ENCODE results near the gene ZMAT5. TPM values are rescaled to one million over a fixed set of nuclear protein-coding genes. Genes with fewer than 3 reads are reported as not detected.
"Not testable (repeated sequence)": the region's sequence is repeated elsewhere in the genome, so short reads cannot be mapped to it uniquely, and the experiment has no call there.

Gene ZMAT5
- total RNA-seq, 2 donors from 2014 or later, result 14.1 to 18.0 TPM

DNA sequence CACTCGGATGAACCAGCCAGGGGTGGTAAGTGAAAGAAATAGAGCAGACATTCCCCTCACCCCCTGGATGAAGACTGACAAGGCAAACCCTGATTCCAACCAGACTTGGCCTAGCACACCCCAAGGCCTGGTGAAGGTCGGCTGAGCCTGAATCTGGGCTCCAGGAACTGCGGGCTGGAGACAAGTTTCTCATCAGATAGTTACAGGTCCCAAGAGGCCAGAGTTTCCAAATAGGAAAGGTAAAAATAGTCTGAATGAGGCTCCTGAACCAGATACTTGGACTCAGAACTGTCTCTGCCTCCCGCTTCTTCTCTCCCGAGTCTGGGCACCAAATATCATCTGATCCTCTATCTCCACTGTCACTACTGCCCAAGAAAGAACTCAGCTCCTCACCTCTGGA lies 7.8 kb downstream of the ZMAT5 start:
- DNase-seq (ENCODE audit: low spot score), result no peak
- intact Hi-C loops (cut with DNase I), result no loop called here

DNA sequence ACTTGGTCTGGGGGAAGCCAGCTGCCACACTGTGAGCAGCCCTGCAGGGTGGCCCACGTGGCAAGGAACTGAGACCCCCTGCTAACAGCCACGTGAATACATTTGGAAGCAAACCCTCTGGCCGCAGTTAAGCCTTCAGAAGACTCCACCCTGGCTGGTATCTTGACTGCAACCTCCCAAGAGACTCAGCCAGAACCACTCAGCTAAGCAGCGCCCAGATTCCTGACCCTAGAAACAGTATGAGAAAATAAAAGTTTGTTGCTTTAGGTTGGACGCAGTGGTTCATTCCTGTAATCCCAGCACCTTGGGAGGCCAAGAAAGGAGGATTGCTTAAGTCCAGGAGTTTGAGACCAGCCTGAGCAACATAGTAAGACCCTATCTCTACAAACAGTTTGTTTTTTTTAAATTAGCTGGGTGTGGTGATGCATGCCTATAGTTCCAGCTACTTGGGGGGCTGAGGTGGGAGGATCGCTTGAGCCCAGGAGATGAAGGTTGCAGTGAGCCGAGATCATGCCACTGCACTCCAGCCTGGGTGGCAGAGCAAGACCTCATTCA lies 8.7 kb downstream of the ZMAT5 start:
- no peak for DNase-seq (ENCODE audit: low spot score)
- intact Hi-C loops (cut with DNase I), result no loop called here

DNA sequence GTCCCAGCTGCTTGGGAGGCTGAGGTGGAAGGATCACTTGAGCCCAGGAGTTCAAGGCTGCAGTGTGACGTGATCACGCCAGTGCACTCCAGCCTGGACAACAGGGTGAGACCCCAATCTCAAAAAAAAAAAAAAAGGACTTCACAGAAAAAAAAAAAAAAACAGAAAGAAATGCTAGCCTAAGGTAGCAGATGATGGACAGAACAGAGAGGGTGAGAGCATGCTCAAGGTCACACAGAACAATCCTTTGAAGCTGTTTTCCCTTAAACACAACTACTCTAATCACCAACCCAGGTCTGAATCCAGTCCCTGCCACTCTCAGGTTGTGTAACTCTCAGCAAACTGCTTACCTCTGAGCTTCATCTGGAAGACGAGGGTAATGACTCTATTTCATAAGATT lies 9.7 kb downstream of the ZMAT5 start:
- intact Hi-C loops (cut with DNase I), result no loop called here
- DNase-seq (ENCODE audit: low spot score), result no peak

DNA sequence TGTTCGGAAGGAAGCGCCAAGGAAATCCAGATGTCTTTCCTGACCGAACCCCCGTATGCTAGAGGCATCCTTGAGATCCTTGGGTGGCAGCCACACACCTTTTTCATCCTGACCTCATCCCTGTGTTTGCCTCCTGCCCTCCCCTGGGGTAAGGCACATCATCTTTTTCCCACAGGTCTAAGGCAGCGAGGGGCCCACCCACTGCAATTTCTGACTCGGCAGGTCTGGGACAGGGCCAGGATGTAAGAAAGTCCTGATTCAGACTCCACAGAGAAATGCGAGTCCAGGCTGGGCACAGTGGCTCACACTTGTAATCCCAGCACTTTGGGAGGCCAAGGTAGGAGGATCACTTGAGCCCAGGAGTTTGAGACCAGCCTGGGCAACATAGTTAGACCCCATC lies 10.5 kb downstream of the ZMAT5 start:
- intact Hi-C loops (cut with DNase I), result no loop called here

DNA sequence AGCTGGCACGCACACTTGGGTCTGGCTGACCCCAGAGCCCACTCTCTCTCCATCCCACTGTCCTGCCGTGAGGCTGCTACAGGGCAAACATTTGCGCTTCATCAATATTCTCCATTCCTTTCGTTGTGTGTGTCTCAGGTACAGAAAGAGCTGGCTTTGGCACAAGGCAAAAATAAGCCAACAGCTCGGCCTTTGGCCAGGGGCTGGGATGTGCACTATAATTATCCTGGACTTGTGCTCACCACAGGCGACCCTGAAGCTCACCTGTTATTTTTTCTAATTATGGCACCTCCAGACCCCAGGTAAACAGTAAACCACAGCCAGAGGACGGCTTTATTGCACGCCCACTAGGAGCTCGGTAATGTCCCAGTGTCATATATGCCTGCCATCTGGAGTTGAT lies 10.9 kb downstream of the ZMAT5 start:
- no peak for DNase-seq (ENCODE audit: low spot score)
- intact Hi-C loops (cut with DNase I), result no loop called here

More for the DNA sequence above, 10.5 kb downstream of the ZMAT5 start:
- DNase-seq (ENCODE audit: low spot score), result no peak

DNA sequence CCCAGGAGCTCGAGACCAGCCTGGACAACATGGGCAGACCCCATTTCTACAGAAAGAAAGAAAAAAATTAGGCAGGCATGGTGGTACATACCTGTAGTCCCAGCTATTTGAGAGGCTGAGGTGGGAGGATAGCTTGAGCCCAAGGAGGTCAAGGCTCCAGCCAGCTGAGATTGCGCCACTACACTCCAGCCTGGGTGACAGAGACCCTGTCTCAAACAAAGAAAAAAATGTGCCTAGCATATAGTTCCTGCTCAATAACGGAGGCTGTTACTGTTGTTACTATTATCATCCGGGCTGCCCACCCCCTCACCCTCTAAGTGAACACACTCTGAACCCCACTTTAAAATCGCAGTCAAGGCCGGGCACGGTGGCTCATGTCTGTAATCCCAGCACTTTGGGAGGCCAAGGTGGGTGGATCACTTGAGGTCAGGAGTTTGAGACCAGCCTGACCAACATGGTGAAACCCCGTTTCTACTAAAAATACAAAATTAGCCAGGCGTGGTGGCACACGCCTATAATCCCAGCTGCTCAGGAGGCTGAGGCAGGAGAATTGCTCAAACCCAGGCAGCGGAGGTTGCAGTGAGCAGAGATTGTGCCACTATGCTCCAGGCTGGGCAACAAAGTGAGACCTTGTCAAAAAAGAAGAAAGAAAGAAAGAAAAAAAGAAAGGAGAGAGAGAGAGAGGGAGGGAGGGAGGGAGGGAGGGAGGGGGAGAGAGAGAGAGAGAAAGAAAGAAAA lies 12.0 kb downstream of the ZMAT5 start:
- intact Hi-C loops (cut with DNase I); DNase-seq (ENCODE audit: low spot score): not testable (repeated sequence)

DNA sequence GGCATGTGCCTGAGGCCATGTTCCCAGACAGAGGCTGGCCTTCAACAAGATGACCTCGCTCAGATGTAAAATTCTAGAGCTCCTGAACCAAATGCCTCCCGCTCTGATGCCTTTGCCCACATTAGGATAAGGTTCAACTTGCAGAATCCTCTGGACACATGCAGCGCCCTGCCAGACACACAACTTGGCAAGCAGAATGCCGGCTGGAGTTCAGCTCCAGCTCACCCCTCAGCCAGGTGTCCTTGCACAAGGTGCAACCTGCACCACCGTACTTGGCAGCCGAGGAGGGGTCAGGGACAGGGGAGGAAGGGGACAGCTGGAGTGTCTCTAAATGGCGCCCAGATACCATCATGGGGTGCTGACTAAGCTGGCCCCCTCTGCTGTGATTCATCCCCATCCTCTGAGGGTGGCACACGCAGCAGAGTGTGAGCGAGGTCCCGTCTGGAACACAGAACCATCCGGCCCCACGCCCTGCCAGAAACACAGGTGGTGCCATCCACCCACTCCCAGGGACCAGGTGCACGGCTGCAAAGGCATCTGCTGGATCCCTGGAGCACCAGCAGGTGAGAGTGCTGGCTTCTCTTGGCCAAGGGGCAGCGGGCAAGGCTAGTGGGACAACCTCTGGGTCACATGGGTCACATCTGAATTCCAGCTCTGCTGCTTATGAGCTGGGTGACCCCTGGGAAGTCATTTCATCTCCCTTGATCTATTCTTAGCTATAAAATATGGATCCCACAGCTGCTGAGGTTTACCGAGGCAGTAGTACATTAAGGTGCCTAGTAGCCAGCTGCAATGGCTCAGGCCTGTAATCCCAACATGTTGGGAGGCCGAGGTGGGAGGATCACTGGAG lies 12.8 kb downstream of the ZMAT5 start:
- intact Hi-C loops (cut with DNase I), result no loop called here

DNA sequence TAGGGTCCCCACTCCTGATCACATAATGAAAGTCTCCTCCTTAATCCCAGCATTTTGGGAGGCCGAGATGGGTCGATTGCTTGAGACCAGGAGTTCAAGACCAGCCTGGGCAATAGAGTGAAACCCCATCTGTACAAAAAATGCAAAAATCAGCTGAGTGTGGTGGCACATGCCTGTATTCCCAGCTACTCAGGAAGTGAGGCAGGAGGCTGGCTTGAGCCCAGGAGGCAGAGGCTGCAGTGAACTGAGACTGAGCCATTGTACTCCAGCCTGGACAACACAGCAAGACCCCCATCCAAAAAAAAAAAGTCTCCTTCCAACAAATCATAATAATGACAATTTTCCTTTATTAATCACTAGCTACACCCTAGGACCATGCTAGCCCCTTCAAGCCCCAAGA lies 15.1 kb downstream of the ZMAT5 start:
- DNase-seq (ENCODE audit: low spot score), result no peak
- intact Hi-C loops (cut with DNase I), result no loop called here

More for the DNA sequence above, 12.8 kb downstream of the ZMAT5 start:
- no peak for DNase-seq (ENCODE audit: low spot score)

DNA sequence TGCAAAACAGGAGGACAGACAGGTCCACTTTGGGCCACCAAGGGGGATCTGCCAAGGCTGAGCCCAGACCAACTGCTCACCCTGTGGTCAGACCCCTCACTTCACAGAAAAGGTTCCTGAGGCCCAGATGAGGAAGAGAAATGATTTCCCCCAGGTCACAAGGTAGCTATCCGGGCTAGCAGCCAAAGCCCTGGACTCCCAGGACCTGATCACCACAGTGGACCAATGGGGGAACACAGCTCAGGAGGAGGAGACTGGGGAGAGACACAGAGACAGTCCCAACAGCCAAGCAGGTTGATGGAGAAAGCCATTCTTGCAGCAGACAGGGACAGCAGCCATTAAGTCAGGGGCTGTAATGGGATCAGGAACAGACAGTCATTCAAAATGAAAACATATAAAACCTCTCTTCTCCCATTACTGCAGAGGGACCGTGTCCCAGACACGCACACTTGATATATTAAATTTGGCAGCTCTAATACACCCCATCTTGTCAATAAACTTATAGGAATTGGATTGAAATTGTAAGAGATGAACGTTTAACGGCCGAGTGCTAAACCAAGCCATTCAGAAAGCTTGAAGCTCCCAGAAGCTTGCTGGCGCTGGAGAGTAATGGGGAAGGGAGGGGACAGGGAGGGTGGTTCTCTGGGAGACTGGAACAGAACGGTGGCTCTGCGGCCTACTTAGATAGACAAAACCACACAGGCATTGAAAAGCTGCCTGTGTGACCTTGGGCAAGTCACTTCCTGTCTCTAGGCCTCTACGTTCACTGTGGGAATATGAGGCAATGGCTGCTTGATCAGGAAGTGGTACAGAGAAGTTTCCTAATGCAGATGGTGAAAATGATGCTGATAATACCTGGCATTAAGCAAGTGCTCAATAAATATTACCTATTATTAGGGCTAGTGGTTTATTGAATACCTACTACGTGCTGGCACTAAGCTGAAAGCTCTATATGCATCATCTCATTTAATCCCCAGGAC lies 16.0 kb downstream of the ZMAT5 start:
- intact Hi-C loops (cut with DNase I), result no loop called here
- no peak for DNase-seq (ENCODE audit: low spot score)

DNA sequence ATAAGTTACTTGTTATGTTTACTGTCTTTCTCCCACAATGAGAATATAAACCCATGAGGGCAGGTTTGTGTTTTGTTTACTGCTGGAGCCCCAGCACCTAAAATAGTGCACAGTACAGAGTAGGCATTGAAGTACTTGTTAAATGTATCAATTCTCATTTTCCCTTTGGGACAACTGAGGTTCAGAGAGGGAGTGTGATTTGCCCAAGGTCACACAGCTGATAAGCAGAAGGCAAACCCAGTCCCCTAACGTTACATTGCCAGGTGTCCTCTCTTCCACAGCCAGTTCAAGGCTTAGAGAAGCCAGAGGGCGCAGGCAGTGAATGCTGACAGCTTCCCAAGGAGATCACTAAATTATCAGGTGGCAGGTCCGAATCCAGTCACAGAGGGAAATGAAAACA lies 16.8 kb downstream of the ZMAT5 start:
- DNase-seq (ENCODE audit: low spot score), result no peak
- intact Hi-C loops (cut with DNase I), result no loop called here

DNA sequence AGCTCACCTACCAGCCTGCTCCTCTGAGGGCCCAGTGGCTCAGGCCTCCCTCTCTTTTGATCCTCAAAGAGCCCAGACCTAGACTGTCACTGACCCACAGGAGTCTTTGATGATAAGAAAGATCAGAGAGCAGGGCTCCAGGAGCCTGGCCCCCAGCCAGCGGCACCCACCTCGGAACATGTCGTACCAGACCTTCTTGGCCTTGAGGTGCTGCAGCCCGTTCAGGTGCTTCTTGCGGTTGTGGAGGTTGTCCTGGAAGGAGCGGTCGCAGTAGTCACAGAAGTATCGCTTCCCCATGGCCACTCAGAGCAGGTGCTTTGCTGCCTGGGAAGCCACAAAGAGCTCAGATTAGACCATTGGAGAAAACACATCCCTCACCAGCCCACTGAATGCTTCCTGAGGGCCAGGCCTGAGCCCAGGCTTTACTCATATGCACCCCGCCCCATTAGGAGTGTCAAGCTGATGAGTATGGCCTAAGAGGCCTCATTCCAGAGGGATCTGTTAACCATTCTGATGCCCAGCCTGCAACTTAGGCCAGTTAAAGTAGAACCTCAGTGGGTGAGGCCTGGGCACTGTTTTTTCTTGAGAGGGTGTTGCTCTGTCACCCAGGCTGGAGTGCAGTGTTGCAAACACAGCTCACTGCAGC lies 18.4 kb downstream of the ZMAT5 start:
- intact Hi-C loops (cut with DNase I), result no loop called here

DNA sequence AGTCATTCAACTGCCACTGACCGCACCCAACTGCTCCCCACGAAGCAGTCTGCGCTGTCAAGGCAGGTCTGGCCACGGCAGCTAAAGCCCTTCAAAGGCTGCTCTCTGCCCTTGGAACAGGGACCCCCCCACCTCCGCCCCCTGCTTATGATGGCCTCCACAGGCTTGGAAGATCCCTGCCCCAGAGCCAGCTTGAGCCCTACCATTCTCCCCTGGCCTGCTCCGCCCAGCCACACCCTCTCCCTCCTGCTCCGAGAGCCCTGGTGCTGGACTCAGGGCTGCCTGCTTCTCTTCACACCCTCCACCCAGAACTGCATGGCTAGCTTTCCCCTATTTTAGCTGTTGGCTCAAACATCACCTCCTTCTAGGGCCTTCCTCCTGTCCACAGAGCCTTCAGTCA lies 19.0 kb downstream of the ZMAT5 start:
- no peak for DNase-seq (ENCODE audit: low spot score)
- intact Hi-C loops (cut with DNase I), result no loop called here

More for the DNA sequence above, 18.4 kb downstream of the ZMAT5 start:
- DNase-seq (ENCODE audit: low spot score), result no peak

DNA sequence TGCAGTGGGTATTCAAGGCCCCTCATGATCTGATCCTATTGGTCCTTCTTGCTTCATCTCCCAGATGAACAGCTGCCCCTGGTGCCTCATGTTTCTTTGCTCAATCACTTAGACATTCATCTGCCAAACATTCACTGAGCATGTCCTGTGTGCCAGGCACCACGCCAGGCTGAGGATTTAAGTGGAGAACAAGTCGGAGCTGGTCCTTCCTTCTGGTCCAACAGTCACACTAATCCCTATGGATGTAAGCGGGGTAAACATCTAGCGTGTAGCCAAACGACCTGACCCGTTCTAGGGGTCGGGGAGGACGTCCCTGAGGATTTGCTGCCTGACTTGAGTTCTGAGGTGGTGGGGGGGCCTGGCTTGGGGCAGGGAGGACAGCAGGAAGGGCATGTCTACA lies 21.9 kb downstream of the ZMAT5 start:
- intact Hi-C loops (cut with DNase I), result no loop called here
- DNase-seq (ENCODE audit: low spot score), result no peak

DNA sequence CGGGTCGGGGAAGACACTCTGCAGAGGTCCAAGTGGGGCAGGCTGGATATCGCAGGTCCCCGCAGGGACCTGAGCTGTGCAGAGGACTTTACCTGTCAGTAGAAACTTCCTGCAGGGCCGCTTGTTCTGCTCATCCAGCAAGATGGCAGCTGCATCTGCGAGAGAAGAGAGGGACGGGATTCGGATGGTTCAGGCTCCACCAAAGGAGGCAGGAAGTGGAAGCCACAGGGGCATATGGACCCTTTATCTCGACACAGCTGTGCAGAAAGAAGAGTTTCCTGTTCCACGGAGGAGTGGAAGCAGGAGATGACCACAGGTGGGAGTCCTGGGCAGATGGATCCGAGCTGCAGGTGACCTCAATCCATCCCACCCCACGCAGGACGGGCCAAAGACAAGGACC lies 24.5 kb downstream of the ZMAT5 start:
- intact Hi-C loops (cut with DNase I), result no loop called here
- no peak for DNase-seq (ENCODE audit: low spot score)

DNA sequence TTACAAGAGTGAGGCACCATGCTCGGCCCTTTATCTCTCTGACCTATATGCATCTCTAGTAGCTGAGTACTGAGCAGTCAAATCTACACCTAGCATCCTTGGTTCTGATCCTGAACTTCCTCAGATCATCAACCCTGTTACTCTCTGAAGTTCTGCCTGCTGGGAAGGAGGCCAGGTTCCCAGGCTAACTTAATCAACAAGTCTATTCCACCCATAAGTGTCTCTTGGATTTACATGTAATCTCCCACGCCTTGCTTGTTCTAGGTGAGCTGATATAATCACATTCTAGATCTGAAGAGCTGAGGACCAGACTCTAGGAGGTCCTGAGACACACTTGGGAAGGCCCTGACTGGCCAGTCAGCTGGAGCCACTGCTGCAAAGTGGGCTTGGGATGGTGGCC lies 24.9 kb downstream of the ZMAT5 start:
- intact Hi-C loops (cut with DNase I), result no loop called here
- no peak for DNase-seq (ENCODE audit: low spot score)

DNA sequence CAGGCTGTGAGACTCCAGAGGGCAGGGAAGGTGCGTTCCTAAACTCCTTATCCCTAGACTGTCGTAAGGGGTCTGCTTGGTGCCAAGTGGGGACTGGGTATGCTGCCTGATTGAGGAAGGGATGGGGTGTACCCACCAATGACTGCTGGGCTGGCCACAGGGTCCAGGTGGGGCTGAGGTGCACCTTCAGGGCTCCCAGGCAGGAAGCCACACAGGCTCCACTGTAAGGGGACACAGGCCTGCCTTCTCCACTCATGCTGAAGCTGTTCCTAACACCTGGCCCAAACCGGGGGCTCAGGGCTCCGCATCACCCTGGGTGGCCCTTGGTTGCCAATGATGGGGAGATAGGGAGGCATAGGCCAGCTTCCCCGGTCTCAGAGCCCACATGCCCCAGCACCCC lies 26.6 kb downstream of the ZMAT5 start:
- intact Hi-C loops (cut with DNase I), result no loop called here
- no peak for DNase-seq (ENCODE audit: low spot score)

DNA sequence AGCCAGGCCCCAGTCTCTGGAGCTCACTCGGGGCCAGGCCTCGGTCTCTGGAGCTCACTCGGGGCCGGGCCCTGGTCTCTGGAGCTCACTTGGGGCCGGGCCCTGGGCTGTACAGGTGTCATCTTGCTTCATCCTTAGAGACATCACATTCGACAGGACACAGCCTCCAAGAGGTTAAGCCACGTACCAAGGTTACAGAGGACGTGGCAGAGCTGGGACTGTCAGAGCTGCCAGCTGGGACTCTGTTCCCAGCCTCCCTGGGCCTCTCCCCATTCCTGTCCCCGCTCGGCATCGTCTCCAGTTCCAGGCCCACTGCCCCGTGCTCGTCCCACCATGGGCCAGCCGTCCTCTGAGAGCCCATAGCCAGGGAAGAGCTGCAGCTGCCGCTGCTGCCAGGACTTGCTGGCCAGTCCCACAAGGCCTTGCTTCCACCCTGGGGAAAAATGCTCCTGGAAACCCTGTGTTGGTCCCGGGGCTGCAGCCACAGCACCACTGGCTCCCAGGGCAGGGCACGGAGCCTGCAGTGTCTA lies 27.4 kb downstream of the ZMAT5 start:
- no peak for DNase-seq (ENCODE audit: low spot score)
- intact Hi-C loops (cut with DNase I), result no loop called here

DNA sequence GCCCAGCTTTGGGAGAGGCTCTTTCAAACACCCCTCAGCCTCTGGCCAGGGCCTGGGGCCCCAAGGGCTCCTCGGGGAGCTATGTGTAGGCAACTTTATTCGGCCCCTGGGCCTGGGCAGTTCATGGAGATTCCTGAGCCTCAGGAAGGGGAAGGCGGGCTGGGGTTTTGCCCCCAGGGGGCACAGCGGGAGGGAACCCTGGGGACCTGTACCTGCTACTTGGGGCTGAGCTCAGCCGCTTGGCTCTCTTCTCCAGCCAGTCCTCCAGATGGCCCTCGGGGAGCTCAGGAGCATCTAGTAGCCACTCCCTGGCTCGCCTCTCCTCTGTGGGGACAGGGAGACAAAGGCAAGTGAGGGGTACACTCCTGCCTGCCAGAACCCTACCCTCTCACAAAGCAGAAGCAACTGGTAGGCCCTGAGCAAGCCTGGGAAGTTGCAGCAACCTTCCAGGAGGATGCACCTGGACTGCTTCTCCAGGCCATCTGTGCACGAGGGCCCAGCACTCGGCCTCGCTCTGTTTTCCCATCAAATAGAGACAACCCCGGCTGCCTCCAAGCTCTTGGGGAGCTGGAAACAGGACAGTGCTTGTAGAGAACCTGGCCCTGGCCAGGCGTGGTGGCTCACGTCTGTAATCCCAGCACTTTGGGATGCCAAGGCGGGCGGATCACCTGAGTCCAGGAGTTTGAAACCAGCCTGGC lies 28.5 kb downstream of the ZMAT5 start:
- DNase-seq (ENCODE audit: low spot score), result no peak
- intact Hi-C loops (cut with DNase I), result loop anchor here in 1 of 2 donors (1.0 kb wide), 1 partner anchor 39 kb away; no protein-coding TSS in a partner anchor

Data from posterior vena cava (tissue), 2 donors.